HG03045 (cell line): ENCODE measurements around the gene SOX13.
"Not testable (repeated sequence)": the region's sequence is repeated elsewhere in the genome, so short reads cannot be mapped to it uniquely, and the experiment has no call there.

Source experiments
- ATAC-seq: cut with Tn5 transposase; IDR thresholded peaks from one replicate; pipeline ENCODE4 v1.9.1; 2021; ENCODE audit warnings: mild to moderate bottlenecking, moderate library complexity; ENCODE audit not compliant: unreplicated experiment

SOX13 gene

GRCh38 chr1:204084247-204084772, 11.4 kb downstream of the SOX13 start:
- no peak for ATAC-seq

DNA sequence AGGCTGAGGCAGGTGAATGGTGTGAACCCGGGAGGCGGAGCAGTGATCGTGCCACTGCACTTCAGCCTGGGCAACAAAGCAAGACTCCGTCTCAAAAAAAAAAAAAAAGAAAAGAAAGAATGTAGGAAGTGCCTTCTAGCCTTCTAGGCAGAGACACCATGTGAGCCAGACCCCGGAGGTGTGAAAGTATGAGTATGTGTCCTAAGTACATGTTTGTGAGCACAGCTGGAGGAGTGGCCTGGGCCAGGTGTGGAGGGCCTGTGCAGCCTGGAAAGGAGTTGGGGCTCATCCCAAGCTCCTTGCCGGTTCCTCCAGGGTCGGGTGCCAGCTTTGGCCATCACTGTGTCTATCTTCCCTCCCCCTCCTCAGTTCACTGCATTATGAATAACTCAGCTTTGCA, 13.0 kb downstream of the SOX13 start:
- no peak for ATAC-seq

- ATAC-seq: no peak
Observed at GRCh38 chr1:204087181-204087892, 14.4 kb downstream of the SOX13 start.

DNA sequence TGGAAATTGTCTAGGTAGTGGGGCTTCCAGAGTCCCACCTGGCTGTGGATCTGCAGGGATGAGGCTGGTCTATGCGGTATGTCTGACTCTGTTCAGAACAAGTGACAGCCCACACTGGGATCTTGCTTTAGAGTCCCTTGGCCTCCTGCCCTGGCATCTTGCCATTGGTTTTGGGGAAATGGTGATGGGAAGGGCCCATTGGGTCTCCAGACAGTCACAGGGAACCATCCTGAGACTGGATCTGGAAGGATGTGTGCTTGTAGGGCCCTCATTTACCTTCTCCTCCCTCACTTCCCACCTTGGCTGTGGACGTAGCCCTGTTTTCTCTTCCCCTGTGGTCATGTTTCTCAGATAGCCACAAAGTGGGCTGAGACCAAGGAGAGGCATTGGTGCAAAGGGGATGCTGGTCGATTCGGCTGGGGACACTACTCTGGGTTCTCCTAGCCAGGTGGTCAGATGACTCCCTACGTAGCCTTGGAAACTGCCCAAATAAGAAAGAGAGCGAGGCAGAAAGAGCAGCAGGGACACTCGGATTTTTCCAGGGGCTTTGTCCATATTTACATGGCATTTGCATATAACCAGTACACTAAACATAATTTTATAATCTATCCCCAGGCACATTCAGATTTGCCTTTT, 15.1 kb downstream of the SOX13 start:
- no peak for ATAC-seq

GRCh38 chr1:204088596-204088995, 15.7 kb downstream of the SOX13 start:
- ATAC-seq: no peak

- no peak for ATAC-seq
Observed at GRCh38 chr1:204089044-204089751, 16.3 kb downstream of the SOX13 start.

- ATAC-seq: not testable (repeated sequence)
Observed at GRCh38 chr1:204090132-204090531, 17.2 kb downstream of the SOX13 start.

DNA sequence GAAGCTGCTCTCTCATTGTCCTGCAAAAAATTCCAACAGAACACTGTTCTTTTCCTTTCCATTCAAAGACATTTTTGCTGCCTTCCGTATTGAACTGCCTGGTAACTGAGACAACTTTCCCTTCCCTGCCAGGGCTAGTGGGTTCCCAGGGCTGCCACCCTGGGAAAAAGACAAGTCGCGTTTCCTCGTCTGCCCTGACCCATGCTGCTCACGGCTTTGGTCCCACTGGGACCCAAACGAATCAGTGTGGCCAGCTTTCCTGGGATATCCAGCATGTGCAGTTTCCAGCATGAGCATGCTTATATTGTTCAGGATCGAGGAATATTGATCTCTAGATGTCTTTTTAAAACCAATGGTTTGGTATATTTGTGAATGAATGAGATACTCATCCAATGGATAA, 18.2 kb downstream of the SOX13 start:
- no peak for ATAC-seq

DNA sequence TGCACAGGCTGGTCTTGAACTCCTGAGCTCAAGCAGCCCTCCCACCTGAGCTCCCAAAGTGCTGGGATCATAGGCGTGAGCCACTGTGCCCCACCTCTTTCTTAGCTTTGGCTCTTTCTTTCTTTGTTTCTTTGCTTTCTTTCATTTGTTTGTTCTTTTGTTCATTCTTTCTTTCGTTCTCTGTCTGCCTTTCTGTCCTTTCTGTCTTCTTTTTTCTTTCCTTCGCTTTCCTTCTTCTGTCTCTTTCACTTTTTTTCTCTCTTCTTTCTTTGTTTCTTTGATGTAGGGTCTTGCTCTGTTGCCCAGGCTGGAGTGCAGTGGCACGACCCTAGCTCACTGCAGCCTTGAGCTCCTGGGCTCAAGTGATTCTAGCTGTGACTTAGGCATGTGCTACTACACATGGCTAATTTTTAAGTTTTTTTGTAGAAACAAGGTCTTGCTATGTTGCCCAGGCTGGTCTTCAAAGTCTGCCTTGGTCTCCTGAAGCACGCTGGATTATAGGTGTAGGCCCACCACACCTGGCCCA, 18.9 kb downstream of the SOX13 start:
- ATAC-seq: no peak

DNA sequence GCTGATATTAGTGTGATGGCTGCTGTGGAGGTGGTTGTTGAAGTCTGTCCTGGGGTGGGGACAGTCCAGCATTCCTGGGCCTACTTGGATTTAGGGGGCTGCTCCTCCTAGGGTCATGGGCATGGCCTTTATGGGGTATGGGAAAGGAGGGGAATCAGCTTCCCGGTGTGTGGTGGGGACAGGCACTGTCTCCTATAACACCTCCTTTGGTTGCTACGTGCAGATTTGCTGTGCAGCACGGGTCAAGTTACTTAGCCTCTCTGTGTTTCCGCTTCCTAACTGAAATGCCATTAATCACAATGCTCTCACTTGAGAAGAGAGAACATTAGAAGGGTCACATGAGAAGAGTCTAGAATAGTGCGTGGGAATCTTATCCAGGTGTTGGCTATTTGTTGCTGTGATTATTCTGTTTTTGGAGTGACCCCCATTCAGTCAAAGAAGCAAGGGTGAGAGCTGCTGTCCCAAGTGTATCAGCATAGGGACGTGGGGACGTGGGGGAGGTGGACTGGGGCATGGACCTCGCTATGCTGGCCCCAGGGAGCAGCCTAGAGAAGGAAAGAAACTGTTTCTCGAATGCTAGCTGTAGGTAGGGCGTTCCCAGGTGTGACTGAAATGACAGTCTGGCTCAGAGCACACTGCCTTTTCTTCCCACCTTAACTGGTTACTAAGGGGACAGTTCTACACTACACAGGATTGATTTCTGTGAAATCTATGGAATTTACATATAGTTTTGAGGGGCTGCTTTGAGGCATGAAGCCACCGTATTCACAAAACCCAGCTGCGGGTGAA, 19.9 kb downstream of the SOX13 start:
- no peak for ATAC-seq

DNA sequence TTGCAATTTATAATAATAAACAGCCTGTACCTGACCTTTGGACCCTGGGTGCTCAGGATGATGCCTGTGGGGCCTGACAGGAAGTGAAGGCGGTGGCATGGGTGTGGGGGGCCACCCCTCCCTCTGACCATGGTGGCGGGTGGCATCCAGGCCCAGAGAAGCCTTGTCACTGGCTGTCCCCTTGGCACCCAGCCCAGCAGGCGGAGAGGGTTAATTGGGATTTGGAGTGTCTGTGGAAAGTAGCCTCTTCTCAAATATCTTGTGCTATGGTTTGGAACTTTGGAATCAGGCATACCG, 20.5 kb downstream of the SOX13 start:
- ATAC-seq: no peak

- no peak for ATAC-seq
Observed at GRCh38 chr1:204093781-204094180, 20.9 kb downstream of the SOX13 start.

GRCh38 chr1:204094313-204094729, 21.4 kb downstream of the SOX13 start:
- ATAC-seq: no peak

- no peak for ATAC-seq
Observed at GRCh38 chr1:204094856-204095634, 22.1 kb downstream of the SOX13 start.

DNA sequence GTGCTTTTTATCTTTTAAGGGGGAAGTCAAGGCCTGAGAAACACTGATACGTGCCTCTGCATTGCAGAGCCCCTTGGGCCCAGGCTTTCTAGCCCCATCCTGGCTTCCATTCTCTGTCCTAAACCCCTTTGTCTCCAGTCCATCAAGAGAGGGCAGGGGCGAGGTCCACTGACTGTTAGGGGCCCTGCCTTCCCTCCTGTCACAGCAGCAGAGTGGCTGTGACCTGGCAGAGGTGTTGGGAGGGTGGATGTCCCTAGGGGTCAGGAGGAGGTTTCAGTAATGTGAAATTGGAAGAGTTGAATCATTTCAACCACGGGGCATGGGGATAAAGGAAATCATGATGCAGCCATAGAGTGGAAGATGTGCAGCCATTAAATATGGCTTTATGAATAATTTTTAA, 24.0 kb downstream of the SOX13 start:
- ATAC-seq: no peak

DNA sequence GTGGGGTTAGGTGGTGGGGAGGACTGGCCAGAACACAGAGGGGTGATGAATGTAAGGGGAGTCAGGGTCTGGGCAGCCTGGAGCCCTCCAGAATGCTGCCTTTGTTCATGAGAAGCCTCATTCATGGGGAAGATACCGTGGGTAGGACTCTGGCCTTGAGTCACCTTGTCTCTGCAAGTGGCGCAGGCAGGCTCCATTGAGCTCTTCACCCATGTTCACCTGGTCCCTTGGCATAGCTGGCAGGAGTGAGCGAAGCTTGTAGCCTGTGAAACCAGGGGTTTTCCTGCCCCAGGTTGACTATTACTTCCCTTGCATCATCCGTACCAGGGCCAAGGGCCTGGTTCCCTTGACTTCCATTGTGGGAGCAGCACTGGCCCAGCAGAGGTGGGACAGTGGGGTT, 25.8 kb downstream of the SOX13 start:
- ATAC-seq: no peak

DNA sequence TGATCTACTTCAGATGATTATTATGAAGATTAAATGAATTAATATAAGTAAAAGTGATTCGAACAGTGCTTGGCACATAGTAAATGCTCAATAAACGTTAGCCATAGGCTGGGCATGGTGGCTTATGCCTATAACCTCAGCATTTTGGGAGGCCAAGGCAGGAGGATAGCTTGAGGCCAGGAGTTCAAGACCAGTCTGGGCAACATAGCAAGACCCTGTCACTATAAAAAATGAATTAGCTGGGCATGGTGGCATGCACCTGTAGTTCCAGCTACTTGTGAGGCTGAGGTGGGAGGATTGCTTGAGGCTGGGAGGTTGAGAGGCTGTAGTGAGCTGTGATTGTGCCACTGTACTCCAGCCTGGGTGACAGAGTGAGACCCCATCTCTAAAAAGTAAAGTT, 26.8 kb downstream of the SOX13 start:
- not testable (repeated sequence) for ATAC-seq

GRCh38 chr1:204102029-204102611, 29.2 kb downstream of the SOX13 start:
- no peak for ATAC-seq

DNA sequence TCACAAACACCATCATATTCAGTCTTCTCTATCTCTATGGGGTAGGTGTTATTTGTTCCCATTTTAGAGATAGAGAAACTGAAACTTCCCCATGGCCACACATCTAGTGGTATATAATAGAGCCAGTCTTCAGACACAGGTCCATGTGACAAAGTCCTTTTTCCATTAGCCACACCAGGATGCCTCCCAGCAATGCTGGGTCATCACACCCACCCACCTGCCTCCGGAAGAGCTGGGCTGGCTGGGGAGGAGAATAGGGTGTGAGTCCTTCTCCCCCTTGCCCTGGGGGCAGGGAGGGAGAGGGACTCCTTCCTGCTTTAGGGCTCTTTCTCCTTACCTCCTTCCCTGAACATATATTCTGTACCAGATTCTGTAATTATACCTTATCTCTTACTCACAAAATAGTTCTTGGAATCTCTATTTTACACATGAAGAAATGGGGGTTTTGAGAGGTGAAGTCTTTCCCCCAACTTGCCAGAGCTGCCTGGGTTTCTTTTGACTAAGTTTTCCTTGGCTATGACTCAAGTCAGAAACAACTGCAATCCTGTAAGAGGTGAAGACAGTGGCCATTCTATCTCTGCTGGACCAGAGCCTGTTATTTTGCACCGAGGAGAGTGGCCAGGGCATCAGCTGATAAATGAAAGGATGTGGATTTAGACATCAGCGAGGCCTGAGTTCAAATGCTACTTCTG, 30.0 kb downstream of the SOX13 start:
- ATAC-seq: no peak
